ENCODE measurements around the gene DHRS3. TPM values are rescaled to one million over a fixed set of nuclear protein-coding genes. Genes with fewer than 3 reads are reported as not detected.

DHRS3 gene
- total RNA-seq, 1 experiment from 2014 or later = 87.0 TPM

GRCh38 chr1:12542616-12543592 is 75.1 kb downstream of the DHRS3 start:
- Histone ChIP-seq H4K20me1 (ENCODE audit: insufficient read depth) (no peaks in the 10 kb centered on the region), H3K9ac (ENCODE audit: low read length) (no peak overlapping the region), H3K4me2 (ENCODE audit: low read length) (peak overlapping the region; percentile 80; the same call in 1 of the 2 replicates), H3K79me2 (ENCODE audit: insufficient read depth, low read length) (no peaks in the 10 kb centered on the region), H3K9me2 (ENCODE audit: insufficient read depth) (no peaks in the 10 kb centered on the region), H3K4me1 (ENCODE audit: control insufficient read depth in 1 of 2, insufficient read depth in 2 of 2, low read length in 2 of 2) (peaks cover 27 to 57% of the 10 kb centered on the region in 2 experiments), H3K27me3 (ENCODE audit: insufficient read depth, low read length) (no peaks in the 10 kb centered on the region), H2AFZ (ENCODE audit: low read depth, low read length, poor library complexity, severe bottlenecking) (no peak overlapping the region), H3K9me3 (ENCODE audit: control insufficient read depth in 1 of 2, insufficient read depth in 1 of 2, low read depth in 1 of 2, low read length in 2 of 2) (no peaks in the 10 kb centered on the region), H3K4me3 (replicated peaks in 1 of 2; ENCODE audit: low read depth in 1 of 2, low read length in 2 of 2) (no peak overlapping the region), H3K27ac (ENCODE audit: low read depth, low read length) (no peak overlapping the region), H3K36me3 (ENCODE audit: control insufficient read depth in 1 of 2, insufficient read depth in 2 of 2, low read length in 2 of 2) (no peaks in the 10 kb centered on the region)
- TF ChIP-seq CTCF (IDR thresholded peaks at IDR 0.05 in 2 of 3, conservative IDR thresholded peaks at IDR 0.05 in 1 of 3; ENCODE audit: borderline replicate concordance in 1 of 3, insufficient read depth in 1 of 3, low read depth in 2 of 3, low read length in 2 of 3) (no peak), REST (IDR thresholded peaks at IDR 0.05; ENCODE audit: low read depth) (no peak), SRF (IDR thresholded peaks at IDR 0.05; ENCODE audit: low read depth) (no peak), SIN3A (IDR thresholded peaks at IDR 0.05; ENCODE audit: low read depth) (no peak)
- ATAC-seq (no peak), DNase-seq (ENCODE audit: low read depth, low spot score) (no peak)
- ChIA-PET RAD21 (ENCODE audit: low non-redundant PET in 1 of 2, low total read pairs in 2 of 2, uncharacterized antibody in 2 of 2, unreplicated experiment in 2 of 2) (no interaction called here), CTCF (no interaction called here), POLR2A (no interaction called here)
- BruUV-seq (replicated peaks) = no TSS peak
- intact Hi-C loops (cut with micrococcal nuclease) = loop anchor here (5.0 to 10.0 kb wide), 2 partner anchors 111 to 138 kb away; no protein-coding TSS in a partner anchor

Data from HCT116 (cell line).